GM19455 (cell line): Measurements from ENCODE around the gene SEC62.
"Not testable (repeated sequence)": the region's sequence is repeated elsewhere in the genome, so short reads cannot be mapped to it uniquely, and the experiment has no call there.

Source experiments
- ATAC-seq: cut with Tn5 transposase; IDR thresholded peaks from one replicate; pipeline ENCODE4 v1.9.1; 2021; ENCODE audit not compliant: unreplicated experiment

SEC62 gene

GRCh38 chr3:170012683-170013400 is 46.2 kb downstream of the SEC62 start:
- no peak for ATAC-seq

GRCh38 chr3:170016057-170016456 is 49.5 kb downstream of the SEC62 start:
- no peak for ATAC-seq

- not testable (repeated sequence) for ATAC-seq
These were observed 52.7 kb downstream of the SEC62 start for GRCh38 chr3:170019306-170019705.

GRCh38 chr3:170021083-170021482 is 54.5 kb downstream of the SEC62 start:
- no peak for ATAC-seq

DNA sequence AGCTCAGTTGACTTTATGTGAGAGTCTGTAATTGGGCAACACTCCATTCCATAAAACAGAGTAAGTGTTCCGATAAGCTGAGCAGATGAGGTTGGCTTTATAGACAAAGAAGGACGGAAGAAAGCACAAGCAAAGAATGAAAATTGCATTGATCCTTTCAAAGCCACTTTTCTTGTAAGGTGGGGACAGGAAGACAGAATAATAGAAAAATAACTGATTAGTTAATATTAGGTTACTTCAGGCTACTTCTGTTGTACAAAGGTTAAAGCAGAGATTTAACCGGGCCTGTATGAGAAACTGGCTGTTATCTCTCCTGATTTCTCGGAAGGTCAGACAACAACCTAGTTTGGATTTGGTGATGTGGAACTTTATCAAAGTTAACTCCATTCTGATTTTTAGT is 55.7 kb downstream of the SEC62 start:
- ATAC-seq, result no peak

DNA sequence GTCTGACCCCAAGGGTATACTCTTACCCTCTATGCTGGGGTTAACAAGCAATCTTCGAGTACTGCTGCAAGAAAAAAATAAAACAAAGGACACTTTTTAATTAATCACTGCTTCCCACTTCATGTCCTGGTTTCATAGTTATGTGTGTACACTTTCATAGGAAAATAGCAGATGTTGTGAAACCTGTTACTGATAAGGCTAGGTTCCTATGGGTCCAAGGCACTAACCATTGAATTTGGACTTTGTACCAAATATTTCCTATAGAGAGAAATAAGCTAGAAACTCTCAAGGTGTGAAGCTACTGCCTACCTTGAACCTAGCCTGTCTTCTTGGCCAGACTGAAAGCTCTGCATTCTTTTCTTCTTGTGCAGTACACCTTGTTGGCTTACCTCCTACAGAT is 56.6 kb downstream of the SEC62 start:
- no peak for ATAC-seq

DNA sequence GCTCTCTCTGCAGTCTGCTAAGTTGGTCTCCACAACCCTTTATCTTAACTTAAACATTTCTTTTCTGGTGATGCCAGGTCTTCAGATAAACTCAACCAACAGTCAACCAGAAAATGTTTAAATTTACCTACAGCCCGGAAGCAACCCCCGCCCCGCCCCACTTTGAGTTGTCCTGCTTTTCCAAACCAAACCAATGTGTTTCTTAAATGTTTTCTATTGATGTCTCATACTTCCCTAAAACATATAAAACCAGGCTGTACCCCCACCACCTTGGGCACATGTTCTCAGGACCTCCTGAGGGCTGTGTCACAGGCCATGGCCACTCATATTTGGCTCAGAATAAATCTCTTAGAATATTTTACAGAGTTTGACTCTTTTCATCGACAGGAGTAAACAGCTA is 58.0 kb downstream of the SEC62 start:
- ATAC-seq, result no peak

DNA sequence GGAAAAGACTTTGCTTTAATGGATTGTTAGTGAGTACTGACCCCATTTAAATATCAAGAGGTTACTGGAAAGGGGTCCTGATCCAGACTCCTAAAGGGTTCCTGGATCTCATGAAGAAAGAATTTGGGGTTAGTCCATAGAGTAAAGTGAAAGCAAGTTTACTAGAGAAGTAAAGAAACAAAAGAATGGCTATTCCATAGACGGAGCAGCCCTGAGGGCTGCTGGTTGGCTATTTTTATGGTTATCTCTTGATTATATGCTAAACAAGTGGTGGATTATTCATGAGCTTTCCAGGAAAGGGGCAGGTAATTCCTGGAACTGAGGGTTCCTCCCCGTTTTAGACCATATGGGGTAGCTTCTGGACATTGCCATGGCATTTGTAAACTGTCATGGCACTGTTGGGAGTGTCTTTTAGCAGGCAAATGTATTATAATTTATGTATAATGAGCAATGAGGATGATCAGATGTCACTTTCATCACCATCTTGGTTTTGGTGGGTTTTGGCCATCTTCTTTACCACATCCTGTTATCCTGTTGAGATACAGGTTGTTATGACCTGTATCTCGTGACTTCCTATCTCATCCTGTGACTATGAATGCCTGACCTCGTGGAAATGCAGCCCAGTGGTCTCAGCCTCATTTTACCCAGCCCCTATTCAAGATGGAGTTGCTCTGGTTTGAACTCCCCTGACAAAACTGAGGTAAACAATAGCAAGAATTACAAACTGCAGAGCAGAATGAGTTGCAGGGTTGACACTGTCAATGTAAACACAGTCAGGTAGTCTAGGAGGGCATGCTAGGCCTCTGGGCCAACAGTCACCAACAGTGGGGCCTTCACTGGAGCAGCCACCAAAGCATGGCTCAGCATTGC is 60.9 kb downstream of the SEC62 start:
- ATAC-seq, result no peak

DNA sequence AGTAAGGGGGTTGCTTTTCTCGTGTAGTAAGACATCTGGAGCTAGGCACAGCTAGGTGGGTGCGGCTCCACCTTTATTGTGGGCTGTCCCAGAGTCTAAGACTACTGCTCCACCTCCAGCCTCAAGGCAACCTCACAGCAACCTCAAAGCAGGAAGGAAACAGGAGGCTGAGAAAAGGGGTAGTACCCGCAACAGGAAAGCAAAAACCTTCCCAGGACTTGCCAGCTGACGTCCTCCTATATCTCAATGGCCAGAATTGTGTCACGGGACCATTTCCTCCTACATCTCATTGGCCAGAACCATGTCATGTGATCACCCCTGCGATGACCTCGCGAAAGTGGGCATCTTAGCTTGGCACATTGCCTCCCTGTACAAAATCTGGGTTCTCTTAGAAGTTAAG is 66.9 kb downstream of the SEC62 start:
- ATAC-seq, result no peak

- peak; percentile 83 for ATAC-seq
These were observed 71.1 kb downstream of the SEC62 start, which contains the start of gene GPR160 for GRCh38 chr3:170037463-170038433. TSS of gene GPR160 (plus strand) at chr3:170037995. CDS start at chr3:170083973, 45,978 bp downstream.

GRCh38 chr3:170038434-170039110 is 72.0 kb downstream of the SEC62 start:
- peak; percentile 12 for ATAC-seq

- ATAC-seq, result no peak
These were observed 73.8 kb downstream of the SEC62 start for GRCh38 chr3:170040418-170040817.

DNA sequence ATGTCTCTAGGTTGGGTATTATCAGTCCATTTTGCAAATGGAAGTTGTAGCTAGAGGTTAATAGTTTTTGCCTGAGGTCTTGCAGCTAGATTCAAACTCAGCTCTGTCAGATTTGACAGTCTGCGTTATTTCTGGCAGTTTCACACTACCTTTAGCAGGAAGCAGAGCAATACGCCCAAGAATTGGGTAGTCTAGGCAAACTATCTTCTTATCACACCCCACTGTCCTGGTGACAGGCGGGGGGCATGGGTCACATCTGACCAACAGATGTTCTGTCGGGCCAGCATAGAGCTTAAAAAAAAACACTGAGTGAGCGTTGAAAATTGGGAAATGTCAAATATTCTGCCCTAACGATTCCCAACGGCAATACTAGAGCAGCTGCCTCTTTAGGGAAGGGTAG is 76.9 kb downstream of the SEC62 start:
- no peak for ATAC-seq

DNA sequence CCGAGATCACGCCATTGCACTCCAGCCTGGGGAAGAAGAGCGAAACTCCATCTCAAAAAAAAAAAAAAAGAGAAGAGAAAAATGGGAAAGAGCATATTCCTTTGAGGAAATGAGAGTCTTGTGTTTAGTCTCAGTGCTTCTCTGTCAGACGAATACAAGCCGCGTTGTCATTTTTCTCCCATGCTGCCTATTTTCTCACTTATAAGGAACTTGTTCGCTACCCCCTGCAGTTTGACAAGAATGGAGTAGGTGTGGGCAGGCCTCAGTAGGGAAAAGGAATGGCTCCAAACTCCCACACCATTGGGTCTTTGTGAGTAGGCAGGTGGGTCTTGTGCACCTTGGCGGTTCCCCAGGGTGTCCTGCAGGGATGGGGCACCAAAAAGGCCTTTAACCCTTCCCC is 77.7 kb downstream of the SEC62 start:
- no peak for ATAC-seq

DNA sequence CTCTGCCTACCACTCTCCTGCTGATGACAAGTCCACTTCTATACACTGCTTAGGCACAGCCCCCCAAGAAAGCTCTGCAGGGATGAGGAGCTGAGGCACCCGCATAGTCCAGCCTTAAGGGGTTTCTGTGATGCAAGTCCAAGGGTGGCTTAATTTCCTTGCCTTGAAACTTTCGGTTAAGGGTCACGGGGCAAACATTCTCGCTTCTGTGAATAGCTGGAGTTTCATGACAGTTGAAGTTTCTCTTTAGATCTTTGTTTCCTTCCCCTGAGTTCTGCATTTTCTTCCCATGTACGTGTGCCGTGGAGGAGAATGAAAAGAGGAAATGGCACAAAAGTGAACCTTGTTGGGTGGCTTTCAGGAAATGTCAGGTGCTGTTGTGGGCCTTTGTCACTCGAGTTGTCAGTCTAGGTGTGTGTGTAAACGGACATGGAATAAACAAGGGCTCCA is 78.2 kb downstream of the SEC62 start:
- peak; percentile 74 for ATAC-seq

DNA sequence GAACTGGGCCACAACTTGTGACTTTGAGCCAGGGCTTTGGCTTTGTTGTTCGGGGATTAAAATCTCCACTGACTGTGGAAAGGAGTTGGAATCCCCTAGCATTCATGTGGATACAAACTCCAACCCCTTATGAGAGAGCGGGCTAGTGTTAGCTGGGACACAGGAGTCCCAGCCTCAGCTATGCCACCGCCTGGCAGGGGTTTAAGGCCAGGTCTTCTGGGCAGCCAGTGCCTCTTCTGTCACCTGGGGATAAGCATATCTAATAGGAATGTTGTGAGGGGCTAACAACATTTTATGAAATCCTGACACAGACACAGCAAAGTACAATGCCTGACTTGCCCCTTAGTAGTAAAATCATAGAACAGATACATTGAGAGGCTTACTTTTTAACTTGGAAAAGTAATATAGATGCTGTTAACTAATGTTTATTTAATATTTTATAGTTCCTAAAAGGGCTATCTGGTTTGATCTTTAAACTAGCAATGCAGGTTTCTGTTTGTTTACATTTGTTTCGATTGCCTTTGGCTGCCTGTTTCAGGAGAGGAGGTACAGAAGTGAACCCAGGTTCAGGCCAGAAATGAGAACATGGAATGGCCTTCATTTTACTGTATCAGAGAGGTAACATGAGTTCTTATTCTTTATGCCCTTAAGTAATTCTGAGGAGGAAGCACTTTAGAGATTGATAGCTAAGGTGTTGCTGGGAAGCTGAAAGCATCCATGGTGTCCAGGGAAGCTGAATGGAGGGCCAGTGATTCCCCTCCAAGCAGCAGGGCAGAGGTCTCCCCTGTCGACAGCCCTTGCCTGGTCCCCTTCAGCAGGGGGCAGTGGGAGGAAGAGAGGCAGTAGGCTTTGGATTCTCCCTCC is 79.9 kb downstream of the SEC62 start:
- no peak for ATAC-seq

DNA sequence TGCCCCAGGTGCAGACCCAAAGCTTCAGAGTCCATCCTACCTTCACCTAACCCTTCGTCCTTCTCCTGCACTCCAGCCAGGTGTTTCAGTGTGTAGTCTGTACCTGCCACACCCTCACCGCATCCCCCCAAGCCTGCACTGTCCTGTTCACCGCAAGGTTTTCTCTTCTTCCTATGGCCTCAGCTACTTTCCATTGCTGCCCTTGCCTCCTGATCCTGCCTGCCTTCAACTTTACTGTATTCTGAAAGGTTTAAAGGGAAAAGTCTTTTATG is 80.5 kb downstream of the SEC62 start:
- no peak for ATAC-seq
